Progenitor cell of endocrine pancreas (in vitro differentiated cells): ENCODE data around the gene GMCL1. TPM values are rescaled to one million over a fixed set of nuclear protein-coding genes. Genes with fewer than 3 reads are reported as not detected.

Experiments used
- DNase-seq: peaks from one replicate; pipeline ENCODE4 v3.0.0; 2021; ENCODE audit warnings: low spot score; ENCODE audit not compliant: unreplicated experiment
- H3K27ac Mint-ChIP-seq: 2 replicates; pipeline ENCODE4 v1.8.0; 2021; ENCODE audit warnings: mild to moderate bottlenecking, moderate library complexity, mixed read lengths
- H3K27me3 Mint-ChIP-seq: 2 replicates; pipeline ENCODE4 v1.8.0; 2021; ENCODE audit warnings: mixed read lengths
- H3K36me3 Mint-ChIP-seq: 2 replicates; pipeline ENCODE4 v1.8.0; 2022; ENCODE audit warnings: mixed read lengths; ENCODE audit not compliant: insufficient read depth
- H3K4me1 Mint-ChIP-seq: 2 replicates; pipeline ENCODE4 v1.8.0; 2021; ENCODE audit warnings: low read depth, mixed read lengths
- H3K4me3 Mint-ChIP-seq: 2 replicates; pipeline ENCODE4 v1.8.0; 2021; ENCODE audit warnings: low read depth, mild to moderate bottlenecking, moderate library complexity, mixed read lengths
- H3K9me3 Mint-ChIP-seq: 2 replicates; pipeline ENCODE4 v1.8.0; 2021; ENCODE audit warnings: low read depth, mixed read lengths
- total RNA-seq: library from RNA; stranded (reverse); gene quantifications from 2 replicates; pipeline ENCODE4 v1.2.1, GENCODE V29; 2021
- TF ChIP-seq, protein P1 (sequence below): fragments of 200-600 bp; sonication (generic); IDR thresholded peaks from one replicate; pipeline ENCODE4 v1.5.0; 2021; ENCODE audit warnings: antibody characterized with exemption, mild to moderate bottlenecking; ENCODE audit not compliant: unreplicated experiment

The GMCL1 gene
- total RNA-seq, 1 donor from 2014 or later, result 33.1 TPM

DNA sequence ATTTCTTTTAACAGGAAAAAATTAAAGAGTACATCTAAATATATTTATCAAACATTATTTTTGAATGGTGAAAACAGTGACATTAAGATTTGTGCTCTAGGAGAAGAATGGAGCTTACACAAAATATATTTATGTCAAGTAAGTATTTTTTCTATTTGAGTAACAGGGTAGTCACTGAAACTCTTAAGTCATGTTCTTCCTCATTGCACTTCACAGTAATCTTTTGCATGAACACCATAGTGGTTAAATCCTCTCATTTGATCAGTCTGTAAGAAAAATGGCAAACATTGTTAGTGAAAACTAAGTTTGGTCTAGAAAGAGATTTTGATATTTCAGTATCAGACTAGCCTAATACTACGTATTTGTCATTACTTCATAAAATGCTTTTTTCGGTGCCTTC, 8.1 kb downstream of the GMCL1 start:
- no peak overlapping the region for H3K27ac Mint-ChIP-seq

DNA sequence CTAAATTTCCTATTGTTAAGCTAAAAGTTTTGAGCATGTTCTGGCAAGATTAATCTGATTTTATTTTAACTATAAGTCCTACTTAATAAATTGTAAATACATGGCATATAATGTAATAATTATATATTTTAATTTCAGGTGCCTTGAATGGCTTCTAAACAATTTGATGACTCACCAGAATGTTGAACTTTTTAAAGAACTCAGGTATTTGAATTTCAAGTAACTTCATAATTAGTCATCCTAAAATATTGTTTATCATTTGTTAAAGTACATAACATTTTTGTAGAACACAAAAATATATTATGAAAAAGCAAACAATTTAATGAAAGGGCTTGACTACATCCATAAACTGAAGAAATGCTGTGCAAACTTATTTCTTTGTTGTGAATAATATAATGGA, 14.5 kb downstream of the GMCL1 start:
- Mint-ChIP-seq H3K27me3 (no peaks in the 10 kb centered on the region), H3K4me3 (no peak overlapping the region), H3K9me3 (no peaks in the 10 kb centered on the region), H3K27ac (no peak overlapping the region), H3K36me3 (peaks cover 26% of the 10 kb centered on the region), H3K4me1 (peaks cover 2% of the 10 kb centered on the region)
- TF ChIP-seq, protein P1, sequence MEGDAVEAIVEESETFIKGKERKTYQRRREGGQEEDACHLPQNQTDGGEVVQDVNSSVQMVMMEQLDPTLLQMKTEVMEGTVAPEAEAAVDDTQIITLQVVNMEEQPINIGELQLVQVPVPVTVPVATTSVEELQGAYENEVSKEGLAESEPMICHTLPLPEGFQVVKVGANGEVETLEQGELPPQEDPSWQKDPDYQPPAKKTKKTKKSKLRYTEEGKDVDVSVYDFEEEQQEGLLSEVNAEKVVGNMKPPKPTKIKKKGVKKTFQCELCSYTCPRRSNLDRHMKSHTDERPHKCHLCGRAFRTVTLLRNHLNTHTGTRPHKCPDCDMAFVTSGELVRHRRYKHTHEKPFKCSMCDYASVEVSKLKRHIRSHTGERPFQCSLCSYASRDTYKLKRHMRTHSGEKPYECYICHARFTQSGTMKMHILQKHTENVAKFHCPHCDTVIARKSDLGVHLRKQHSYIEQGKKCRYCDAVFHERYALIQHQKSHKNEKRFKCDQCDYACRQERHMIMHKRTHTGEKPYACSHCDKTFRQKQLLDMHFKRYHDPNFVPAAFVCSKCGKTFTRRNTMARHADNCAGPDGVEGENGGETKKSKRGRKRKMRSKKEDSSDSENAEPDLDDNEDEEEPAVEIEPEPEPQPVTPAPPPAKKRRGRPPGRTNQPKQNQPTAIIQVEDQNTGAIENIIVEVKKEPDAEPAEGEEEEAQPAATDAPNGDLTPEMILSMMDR, result no peak
- no peak for DNase-seq

More for the DNA sequence above, 8.1 kb downstream of the GMCL1 start:
- peaks cover 19% of the 10 kb centered on the region for H3K4me1 Mint-ChIP-seq
- H3K27me3 Mint-ChIP-seq, result no peaks in the 10 kb centered on the region
- TF ChIP-seq, protein P1, result no peak
- DNase-seq, result no peak
- H3K9me3 Mint-ChIP-seq, result no peaks in the 10 kb centered on the region
- H3K36me3 Mint-ChIP-seq, result peaks cover 17% of the 10 kb centered on the region
- H3K4me3 Mint-ChIP-seq, result no peak overlapping the region

GRCh38 chr2:69844560-69844959, 15.1 kb downstream of the GMCL1 start:
- Mint-ChIP-seq H3K36me3 (peaks cover 23% of the 10 kb centered on the region), H3K27me3 (no peaks in the 10 kb centered on the region)

GRCh38 chr2:69846182-69847067, 17.0 kb downstream of the GMCL1 start:
- Mint-ChIP-seq H3K4me3 (no peak overlapping the region), H3K9me3 (no peaks in the 10 kb centered on the region), H3K27me3 (no peaks in the 10 kb centered on the region), H3K36me3 (peaks cover 23% of the 10 kb centered on the region), H3K4me1 (no peaks in the 10 kb centered on the region), H3K27ac (no peak overlapping the region)
- TF ChIP-seq, protein P1, result no peak
- DNase-seq, result no peak

More at GRCh38 chr2:69844560-69844959, 15.1 kb downstream of the GMCL1 start:
- no peak for DNase-seq
- Mint-ChIP-seq H3K27ac (no peak overlapping the region), H3K4me1 (no peaks in the 10 kb centered on the region), H3K9me3 (no peaks in the 10 kb centered on the region), H3K4me3 (no peak overlapping the region)
- TF ChIP-seq, protein P1, result no peak

- H3K4me1 Mint-ChIP-seq, result no peaks in the 10 kb centered on the region
- H3K4me3 Mint-ChIP-seq, result no peak overlapping the region
- H3K9me3 Mint-ChIP-seq, result no peaks in the 10 kb centered on the region
- no peaks in the 10 kb centered on the region for H3K27me3 Mint-ChIP-seq
- peaks cover 21% of the 10 kb centered on the region for H3K36me3 Mint-ChIP-seq
- TF ChIP-seq, protein P1, result no peak
- no peak overlapping the region for H3K27ac Mint-ChIP-seq
- DNase-seq, result no peak
These were observed 17.8 kb downstream of the GMCL1 start for GRCh38 chr2:69847068-69847828.
